ENCODE results near the gene GRAMD2B. TPM values are rescaled to one million over a fixed set of nuclear protein-coding genes. Genes with fewer than 3 reads are reported as not detected.

Gene GRAMD2B
- total RNA-seq, 1 donor from 2014 or later, result 8.5 TPM

Other genes with a start within 250 kb of the GRAMD2B start
- gene ALDH7A1, start 171.8 kb downstream of the GRAMD2B start, total RNA-seq, result 118 TPM
- gene PHAX, start 177.5 kb downstream of the GRAMD2B start, total RNA-seq, result 19.8 TPM

All from esophagus mucosa (tissue), 1 donor.